ENCODE data around the gene PANK3. TPM values are rescaled to one million over a fixed set of nuclear protein-coding genes. Genes with fewer than 3 reads are reported as not detected.
A peak's percentile ranks its signal among the peaks of the same experiment; 100 is the strongest.

Gene PANK3
- total RNA-seq, 1 experiment from 2014 or later, result 79.7 TPM

- no peak for ATAC-seq
- intact Hi-C loops (cut with micrococcal nuclease; ENCODE audit: unreplicated experiment), result no loop called here
- ChIA-PET CTCF (no interaction called here), POLR2A (no interaction called here)
- Histone ChIP-seq H3K4me1 (ENCODE audit: control insufficient read depth, insufficient read depth, low read length) (no peaks in the 10 kb centered on the region), H3K4me3 (ENCODE audit: low read depth in 2 of 2, low read length in 2 of 2) (no peak overlapping the region), H3K36me3 (ENCODE audit: control insufficient read depth, insufficient read depth, low read length) (no peaks in the 10 kb centered on the region), H3K9me3 (ENCODE audit: control insufficient read depth, insufficient read depth, low read depth, low read length) (no peaks in the 10 kb centered on the region), H3K27me3 (ENCODE audit: control insufficient read depth, insufficient read depth, low read length) (no peaks in the 10 kb centered on the region), H3K27ac (ENCODE audit: low read length) (no peak overlapping the region)
- TF ChIP-seq REST (IDR thresholded peaks at IDR 0.05; ENCODE audit: insufficient read depth in 1 of 2, low read depth in 2 of 2, low read length in 1 of 2) (no peak), SIN3A (IDR thresholded peaks at IDR 0.05; ENCODE audit: borderline replicate concordance, insufficient read depth, low read depth, low read length) (no peak), CTCF (IDR thresholded peaks at IDR 0.05) (no peak), POLR2AphosphoS5 (IDR thresholded peaks at IDR 0.05; ENCODE audit: low read depth, low read length) (no peak), TCF7L2 (IDR thresholded peaks at IDR 0.05; ENCODE audit: low read depth, low read length) (no peak)
- in situ Hi-C loops (cut with HindIII; ENCODE audit: low pct_unique_long_range_greater_than_20kb, low sequenced_read_pairs), result no loop called here
- no peak for DNase-seq (ENCODE audit: low read depth, low spot score)
- BruUV-seq (replicated peaks), result no TSS peak
These were observed 48.5 kb downstream of the PANK3 start for GRCh38 chr5:168530621-168531150.

- intact Hi-C loops (cut with micrococcal nuclease; ENCODE audit: unreplicated experiment), result no loop called here
- BruUV-seq (replicated peaks), result TSS peak; percentile 71
- no peaks in the 10 kb centered on the region for H3K4me1 ChIP-seq (ENCODE audit: control insufficient read depth, insufficient read depth, low read length)
- ATAC-seq, result peak; percentile 54; the same call in 1 of the 2 replicates
- H3K4me3 ChIP-seq (ENCODE audit: low read depth in 2 of 2, low read length in 2 of 2), result peak overlapping the region; percentile 28 to 31
- DNase-seq (ENCODE audit: low read depth, low spot score), result no peak
- POLR2A ChIA-PET, result no interaction called here
- no peaks in the 10 kb centered on the region for H3K9me3 ChIP-seq (ENCODE audit: control insufficient read depth, insufficient read depth, low read depth, low read length)
- no peaks in the 10 kb centered on the region for H3K36me3 ChIP-seq (ENCODE audit: control insufficient read depth, insufficient read depth, low read length)
- H3K27me3 ChIP-seq (ENCODE audit: control insufficient read depth, insufficient read depth, low read length), result no peaks in the 10 kb centered on the region
- no peak overlapping the region for H3K27ac ChIP-seq (ENCODE audit: low read length)
- in situ Hi-C loops (cut with HindIII; ENCODE audit: low pct_unique_long_range_greater_than_20kb, low sequenced_read_pairs), result no loop called here
- CTCF ChIA-PET, result no interaction called here
- no peak for TF ChIP-seq REST (IDR thresholded peaks at IDR 0.05; ENCODE audit: insufficient read depth in 1 of 2, low read depth in 2 of 2, low read length in 1 of 2)
- TF ChIP-seq CTCF (IDR thresholded peaks at IDR 0.05), result no peak
- TF ChIP-seq SIN3A (IDR thresholded peaks at IDR 0.05; ENCODE audit: borderline replicate concordance, insufficient read depth, low read depth, low read length), result no peak
These were observed 49.6 kb downstream of the PANK3 start for GRCh38 chr5:168529374-168530234.
